ENCODE measurements around the gene SEC61G. TPM values are rescaled to one million over a fixed set of nuclear protein-coding genes. Genes with fewer than 3 reads are reported as not detected.

The SEC61G gene
- total RNA-seq (2013; cell fraction: nucleolus; rRNA removed) = 66.0 and 67.9 TPM in 2 replicates
- 183 and 215 TPM in 2 replicates for total RNA-seq (2014; rRNA removed)
- total RNA-seq (2014; rRNA removed; fragmentation: Illumina TruSeq; extraction: Trizol) = 278 and 293 TPM in 2 replicates
- 160 and 163 TPM in 2 replicates for total RNA-seq (2021)
- 42.3 TPM for polyA plus RNA-seq (2011; ENCODE audit: low read depth)
- polyA plus RNA-seq (2011; rRNA removed) = 189 and 321 TPM in 2 replicates
- 111 and 212 TPM in 2 replicates for polyA plus RNA-seq (2011; cell fraction: cytosol; rRNA removed)
- 86.0 and 96.1 TPM in 2 replicates for polyA plus RNA-seq (2011; cell fraction: nucleus; rRNA removed)
- polyA plus RNA-seq (2012) = 517 and 557 TPM in 2 replicates
- polyA plus RNA-seq (2014; fragmentation: Illumina TruSeq; extraction: Trizol) = 414 and 629 TPM in 2 replicates
- polyA plus RNA-seq (2014; fragmentation: Nextera tagmentation; extraction: Ambion mirVana) = 100 to 1,000 TPM; 709 to 809 TPM
- polyA plus RNA-seq (2014; rRNA removed) = 152 and 219 TPM in 2 replicates
- 100 to 1,000 TPM; 697 to 703 TPM for polyA plus RNA-seq (2016; fragmentation: Nextera tagmentation; extraction: Ambion mirVana)
- polyA minus RNA-seq (2011; rRNA and poly(A)+ RNA removed) = 96.2 and 141 TPM in 2 replicates
- polyA minus RNA-seq (2011; cell fraction: cytosol; rRNA and poly(A)+ RNA removed) = 27.9 and 44.8 TPM in 2 replicates
- polyA minus RNA-seq (2011; cell fraction: nucleus; rRNA and poly(A)+ RNA removed) = 25.1 and 29.4 TPM in 2 replicates
- Bru-seq, nascent RNA = percentile 97 among the genes with signal in this experiment
- BruChase-seq, experiment 1, labeled RNA remaining after a 6-hour chase = percentile 86 among the genes with signal in this experiment
- BruChase-seq, experiment 2, labeled RNA remaining after a 2-hour chase = percentile 91 among the genes with signal in this experiment
- long read RNA-seq, experiment 1, transcript SEC61G-201 (4 exons, 462 nt) = major isoform, 104 of 123 reads
- long read RNA-seq, experiment 1, transcript SEC61G-202 (4 exons, 459 nt) = minor isoform, 10 of 123 reads
- long read RNA-seq, experiment 1, partial matches to known transcripts = 4 of 123 reads
- long read RNA-seq, experiment 1, other reads (novel, unspliced or antisense) = 5 of 123 reads
- long read RNA-seq, experiment 2, transcript SEC61G-201 (4 exons, 462 nt) = major isoform, 263 of 302 reads
- long read RNA-seq, experiment 2, transcript SEC61G-202 (4 exons, 459 nt) = minor isoform, 26 of 302 reads
- long read RNA-seq, experiment 2, partial matches to known transcripts = 3 of 302 reads
- long read RNA-seq, experiment 2, other reads (novel, unspliced or antisense) = 8 of 302 reads

- Histone ChIP-seq H3K4me2 (ENCODE audit: control insufficient read depth, insufficient read depth) (peak within 1 kb of the TSS; percentile 95), H3K4me3 (peak within 1 kb of the TSS; percentile 97), H3K4me1 (ENCODE audit: control insufficient read depth, insufficient read depth, low read length) (no peaks in the 10 kb centered on the region), H3K79me2 (ENCODE audit: control insufficient read depth, insufficient read depth, low read length) (peaks cover 52% of the 10 kb centered on the region), H3K27me3 (replicated peaks in 1 of 2; ENCODE audit: control insufficient read depth in 2 of 2, insufficient read depth in 2 of 2, low read length in 1 of 2) (no peaks in the 10 kb centered on the region), H3K9ac (ENCODE audit: control insufficient read depth, insufficient read depth, low read length) (peak within 1 kb of the TSS; percentile 61), H3K9me3 (replicated peaks; ENCODE audit: control insufficient read depth, insufficient read depth, low read length) (no peaks in the 10 kb centered on the region), H2AFZ (ENCODE audit: control insufficient read depth, low read depth, low read length) (peak within 1 kb of the TSS; percentile 45), H3K27ac (ENCODE audit: control insufficient read depth, insufficient read depth) (peak within 1 kb of the TSS; percentile 78), H3K36me3 (ENCODE audit: control insufficient read depth in 2 of 2, insufficient read depth in 2 of 2, low read length in 1 of 2) (no peaks in the 10 kb centered on the region), H4K20me1 (ENCODE audit: control insufficient read depth, insufficient read depth) (no peaks in the 10 kb centered on the region)
- ATAC-seq (peak; percentile 96), FAIRE-seq (peak; percentile 97), DNase-seq (ENCODE audit: low read depth, low spot score) (peak; percentile 90)
- in situ Hi-C loops (cut with MboI) (loop anchor here (10.0 to 25.0 kb wide), 4 partner anchors 653 to 1346 kb away; partner anchors contain the start of genes CHCHD2, VOPP1 and ZNF713), intact Hi-C loops (cut with micrococcal nuclease; ENCODE audit: unreplicated experiment) (no loop called here)
- BruUV-seq (replicated peaks) = TSS peak; percentile 61
- ChIA-PET RAD21 (ENCODE audit: unreplicated experiment) (interaction anchor here (0.6 to 2.1 kb wide), 8 partner anchors 370 to 803 kb away, joined by 3 to 6 read pairs (median 4); partner anchors contain the start of gene LANCL2), POLR2A (interaction anchor here (0.8 to 1.7 kb wide), 6 partner anchors 10 to 1292 kb away, joined by 3 to 6 read pairs (median 4); partner anchors contain the start of genes CCT6A and PSPH), SMC1A (ENCODE audit: uncharacterized antibody, unreplicated experiment) (interaction anchor here (0.6 to 2.0 kb wide), 5 partner anchors 15 to 497 kb away, joined by 3 to 9 read pairs (median 4); no protein-coding TSS in a partner anchor), CTCF (interaction anchor here (0.7 to 2.4 kb wide), 8 partner anchors 12 to 657 kb away, joined by 3 to 19 read pairs (median 4); no protein-coding TSS in a partner anchor)
- 1% methylated on average over 72 of the region's 72 CpGs for WGBS (ENCODE audit: insufficient coverage, insufficient replicate concordance, low lambda C conversion rate, missing lambda C conversion rate)
- peak; percentile 78; the same call in 1 of the 2 replicates for TF ChIP-seq MLLT1 (IDR thresholded peaks at IDR 0.05)
- no peak for TF ChIP-seq MTA2 (IDR thresholded peaks at IDR 0.05; ENCODE audit: low read depth)
- peak; percentile 92; the same call in 1 of the 2 replicates for TF ChIP-seq PML (IDR thresholded peaks at IDR 0.05; ENCODE audit: low read length)
- no peak for TF ChIP-seq REST (IDR thresholded peaks at IDR 0.05; ENCODE audit: low read depth, low read length)
- no peak for TF ChIP-seq ZBTB33 (IDR thresholded peaks at IDR 0.05)
- TF ChIP-seq BCL11A (IDR thresholded peaks at IDR 0.05; ENCODE audit: low read depth, low read length) = no peak
- TF ChIP-seq DPF2 (IDR thresholded peaks at IDR 0.05) = peak; percentile 42; the same call in 1 of the 2 replicates
- peak; percentile 92 for TF ChIP-seq POLR2A (IDR thresholded peaks at IDR 0.05; ENCODE audit: low read depth, low read length)
- TF ChIP-seq ZNF274 (IDR thresholded peaks at IDR 0.05; ENCODE audit: insufficient read depth, insufficient read length) = no peak
- no peak for TF ChIP-seq NR2F1 (conservative IDR thresholded peaks at IDR 0.05)
These were observed at the start of gene SEC61G for GRCh38 chr7:54758702-54759592. Gene SEC61G, minus strand, starts transcription at chr7:54759211. Its CDS starts 1,623 bp downstream, at chr7:54757588.
